NCI-H2107 treated with DMSO at 0.1 percent for 48 hours (cell line): Measurements from ENCODE around the gene CIDEC.
"Not testable (repeated sequence)": the region's sequence is repeated elsewhere in the genome, so short reads cannot be mapped to it uniquely, and the experiment has no call there.

ENCODE experiments used
- DNase-seq: peaks from one replicate; lab custom pipeline; 2025; ENCODE audit not compliant: unreplicated experiment; lab: John Stamatoyannopoulos, UW

Gene CIDEC

DNA sequence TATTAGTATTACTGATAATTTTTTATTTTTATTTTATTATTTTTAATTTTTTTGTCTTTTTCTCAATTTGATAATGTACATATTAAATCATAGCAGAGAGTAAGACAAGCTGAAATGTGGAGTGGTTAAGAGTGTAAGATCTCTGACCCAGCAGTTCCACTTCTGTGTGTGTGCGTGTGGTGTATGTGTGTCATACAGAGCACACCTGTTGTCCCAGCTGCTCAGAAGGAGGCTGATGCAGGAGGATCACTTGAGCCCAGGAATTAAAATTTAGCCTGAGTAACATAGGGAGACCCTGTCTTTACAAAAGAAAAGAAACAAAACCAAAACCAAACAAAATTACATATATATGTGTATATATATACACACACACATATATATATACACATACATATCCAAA is 1.4 kb upstream of the CIDEC start:
- no peak for DNase-seq

DNA sequence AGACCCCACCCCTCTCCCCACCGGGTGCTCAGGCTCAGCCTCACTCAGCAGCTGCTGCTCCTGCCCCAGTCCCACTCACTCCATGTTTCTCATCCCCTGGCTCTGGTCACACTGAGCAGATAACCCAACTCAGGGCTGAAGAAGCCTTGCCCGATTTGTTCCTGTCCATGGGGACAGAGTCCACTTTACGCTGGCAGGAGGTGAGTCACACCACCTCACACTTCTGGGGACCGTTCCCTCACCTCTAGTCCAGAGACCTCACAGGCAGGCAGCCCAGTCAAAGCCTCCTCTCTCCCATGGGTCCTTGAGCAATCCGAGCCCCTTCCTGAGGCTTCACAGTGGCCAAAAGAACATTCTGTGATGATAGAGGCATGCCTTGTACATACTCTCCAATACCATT is 1.4 kb downstream of the CIDEC start:
- no peak for DNase-seq

DNA sequence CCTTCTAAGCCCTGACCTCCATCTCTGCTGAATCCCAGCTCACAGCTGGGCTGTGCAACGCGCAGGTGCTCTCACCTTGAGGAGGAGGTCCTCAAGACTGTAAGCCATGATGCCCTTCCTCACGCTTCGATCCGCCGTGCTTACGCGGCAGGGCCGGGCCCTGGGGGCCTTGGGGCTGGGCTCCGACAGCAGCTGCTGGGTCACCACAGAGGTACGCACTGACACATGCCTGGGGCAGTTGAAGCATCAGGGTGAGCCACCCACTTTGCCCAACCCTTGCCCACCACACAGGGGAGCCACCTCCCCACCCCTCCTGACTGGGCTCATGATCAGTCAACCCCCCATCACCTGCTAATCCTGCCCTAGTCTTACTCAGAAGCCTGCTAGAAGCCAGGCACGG is 3.1 kb downstream of the CIDEC start:
- DNase-seq, result no peak

DNA sequence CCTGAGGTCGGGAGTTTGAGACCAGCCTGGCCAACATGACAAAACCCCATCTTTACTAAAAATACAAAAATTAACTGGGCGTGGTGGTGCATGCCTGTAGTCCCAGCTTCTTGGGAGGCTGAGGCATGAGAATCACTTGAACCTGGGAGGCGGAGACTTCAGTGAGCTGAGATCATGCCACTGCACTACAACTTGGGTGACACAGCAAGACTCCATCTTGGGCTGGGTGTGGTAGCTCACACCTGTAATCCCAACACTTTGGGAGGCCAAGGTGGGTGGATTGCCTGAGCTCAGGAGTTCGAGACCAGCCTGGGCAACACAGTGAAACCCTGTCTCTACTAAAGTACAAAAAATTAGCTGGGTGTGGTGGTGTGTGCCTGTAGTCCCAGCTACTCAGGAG is 3.8 kb downstream of the CIDEC start:
- DNase-seq, result not testable (repeated sequence)

DNA sequence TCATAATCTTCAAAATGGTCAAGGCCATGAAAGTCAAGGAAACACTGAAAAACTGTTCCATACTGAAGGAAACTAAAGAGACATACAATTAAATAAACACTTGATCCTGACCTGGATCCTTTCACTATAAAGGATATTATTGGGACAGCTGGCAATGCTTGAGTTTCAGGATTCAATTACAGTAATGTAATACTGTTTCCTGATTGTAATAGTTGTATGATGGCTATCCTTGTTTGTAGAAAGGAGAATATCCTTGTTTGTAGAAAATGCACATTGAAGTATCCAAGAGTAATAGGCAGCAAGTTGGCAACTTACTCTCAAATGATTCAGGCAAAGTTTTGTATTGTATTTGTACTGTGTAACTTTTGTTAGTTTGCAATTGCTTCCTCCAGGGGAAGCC is 4.6 kb downstream of the CIDEC start:
- peak; percentile 43 for DNase-seq

DNA sequence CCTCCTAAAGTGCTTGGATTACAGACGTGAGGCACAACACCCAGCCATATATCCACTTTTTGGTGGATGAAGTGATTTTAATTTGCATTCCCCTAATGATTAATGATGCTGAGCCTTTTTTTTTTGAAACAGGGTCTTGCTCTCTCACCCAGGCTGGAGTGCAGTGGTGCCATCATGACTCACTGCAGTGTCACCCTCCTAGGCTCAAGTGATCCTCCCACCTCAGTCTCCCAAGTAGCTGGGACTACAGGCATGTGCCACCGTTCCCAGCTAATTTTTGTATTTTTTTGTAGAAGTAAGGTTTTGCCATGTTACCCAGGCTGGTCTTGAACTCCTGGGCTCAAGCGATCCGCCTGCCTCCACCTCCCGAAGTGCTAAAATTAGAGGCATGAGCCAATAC is 8.0 kb downstream of the CIDEC start:
- not testable (repeated sequence) for DNase-seq

DNA sequence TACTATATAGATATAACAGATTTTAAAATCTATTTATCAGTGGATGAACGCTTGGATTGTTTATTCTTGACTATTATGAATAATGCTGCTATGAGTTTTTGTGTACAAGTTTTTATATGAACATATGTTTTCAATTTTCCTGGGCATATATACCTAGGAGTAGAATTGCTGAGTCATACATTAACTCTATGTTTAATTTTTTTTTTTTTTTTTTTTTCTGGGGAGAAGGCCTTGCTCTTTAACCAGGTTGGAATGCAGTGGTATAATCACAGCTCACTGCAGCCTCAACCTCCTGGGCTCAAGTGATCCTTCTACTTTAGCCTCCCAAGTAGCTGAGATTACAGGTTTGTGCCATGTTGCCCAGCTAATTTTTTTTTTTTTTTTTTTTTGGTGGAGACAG is 9.1 kb downstream of the CIDEC start:
- no peak for DNase-seq

DNA sequence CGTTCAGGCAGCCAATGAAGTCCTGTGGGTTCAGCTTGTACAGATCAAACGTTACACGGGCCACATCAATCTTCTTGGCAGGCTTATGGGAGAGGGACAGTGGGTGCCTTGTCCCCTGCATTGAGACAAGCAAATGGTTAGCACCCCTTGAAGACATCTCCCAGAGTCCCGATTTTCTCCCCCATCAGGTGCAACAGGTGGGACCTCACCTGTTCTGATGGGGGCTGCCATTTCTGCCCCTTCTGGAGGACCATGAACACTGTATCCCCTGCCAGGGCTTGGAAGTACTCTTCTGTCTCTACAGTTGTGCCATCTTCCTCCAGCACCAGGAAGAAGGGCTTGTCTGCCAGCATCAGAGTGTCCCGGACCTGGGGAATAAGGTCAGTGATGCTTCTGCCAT is 10.1 kb downstream of the CIDEC start:
- DNase-seq, result no peak

DNA sequence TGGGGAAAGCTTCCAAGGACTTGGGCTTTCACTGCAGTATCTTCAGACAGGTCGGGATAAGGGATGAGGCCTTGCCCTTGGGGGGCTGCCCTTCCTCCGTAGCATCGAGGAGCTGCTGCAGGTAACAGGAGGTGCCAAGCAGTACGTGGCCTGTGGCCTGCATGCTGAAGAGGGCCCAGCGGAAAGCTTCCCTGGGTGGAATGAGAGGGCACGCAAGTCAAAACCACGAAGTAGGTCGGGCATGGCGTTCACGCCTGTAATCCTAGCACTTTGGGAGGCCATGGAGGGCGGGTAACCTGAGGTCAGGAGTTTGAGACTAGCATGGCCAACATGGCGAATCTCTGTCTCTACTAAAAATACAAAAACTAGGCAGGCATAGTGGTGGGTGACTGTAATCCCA is 12.9 kb downstream of the CIDEC start:
- no peak for DNase-seq

DNA sequence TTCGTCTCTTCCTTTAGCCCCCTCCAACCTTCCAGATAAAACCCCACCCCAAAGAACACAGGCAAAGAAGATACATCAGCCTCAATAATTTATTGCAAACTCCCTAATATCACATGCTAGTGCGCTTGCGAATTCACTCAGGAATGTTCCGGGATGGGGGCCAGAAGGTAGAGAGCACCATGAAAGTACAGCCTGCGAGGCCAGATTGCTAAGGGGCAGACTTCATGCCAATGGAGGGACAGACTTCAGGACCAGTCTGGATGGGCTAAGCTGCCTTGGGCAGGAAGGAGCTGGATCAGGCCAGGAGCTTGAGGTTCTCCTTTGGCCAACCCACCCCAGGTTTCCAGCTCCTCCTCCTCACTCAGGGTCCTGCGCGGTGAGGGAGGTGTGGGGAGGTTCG is 13.4 kb downstream of the CIDEC start:
- DNase-seq, result no peak

DNA sequence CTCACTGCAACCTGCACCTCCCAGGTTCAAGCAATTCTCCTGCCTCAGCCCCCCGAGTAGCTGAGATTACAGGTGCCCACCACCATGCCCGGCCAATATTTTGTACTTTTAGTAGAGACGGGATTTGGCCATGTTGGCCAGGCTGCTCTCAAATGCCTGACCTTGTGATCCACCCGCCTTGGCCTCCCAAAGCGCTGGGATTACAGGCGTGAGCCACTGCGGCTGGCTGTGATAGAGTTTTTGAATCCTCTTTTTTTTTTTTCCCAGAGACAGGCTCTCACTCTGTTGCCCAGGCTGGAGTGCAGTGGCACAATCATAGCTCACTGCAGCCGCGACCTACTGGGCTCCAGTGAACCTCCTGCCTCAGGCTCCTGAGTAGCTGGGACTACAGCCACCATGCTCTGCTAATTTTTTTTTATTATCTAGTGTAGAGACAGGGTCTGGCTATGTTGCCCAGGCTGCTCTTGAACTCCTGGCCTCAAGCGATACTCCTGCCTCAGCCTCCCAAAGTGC is 14.9 kb downstream of the CIDEC start:
- DNase-seq, result not testable (repeated sequence)

DNA sequence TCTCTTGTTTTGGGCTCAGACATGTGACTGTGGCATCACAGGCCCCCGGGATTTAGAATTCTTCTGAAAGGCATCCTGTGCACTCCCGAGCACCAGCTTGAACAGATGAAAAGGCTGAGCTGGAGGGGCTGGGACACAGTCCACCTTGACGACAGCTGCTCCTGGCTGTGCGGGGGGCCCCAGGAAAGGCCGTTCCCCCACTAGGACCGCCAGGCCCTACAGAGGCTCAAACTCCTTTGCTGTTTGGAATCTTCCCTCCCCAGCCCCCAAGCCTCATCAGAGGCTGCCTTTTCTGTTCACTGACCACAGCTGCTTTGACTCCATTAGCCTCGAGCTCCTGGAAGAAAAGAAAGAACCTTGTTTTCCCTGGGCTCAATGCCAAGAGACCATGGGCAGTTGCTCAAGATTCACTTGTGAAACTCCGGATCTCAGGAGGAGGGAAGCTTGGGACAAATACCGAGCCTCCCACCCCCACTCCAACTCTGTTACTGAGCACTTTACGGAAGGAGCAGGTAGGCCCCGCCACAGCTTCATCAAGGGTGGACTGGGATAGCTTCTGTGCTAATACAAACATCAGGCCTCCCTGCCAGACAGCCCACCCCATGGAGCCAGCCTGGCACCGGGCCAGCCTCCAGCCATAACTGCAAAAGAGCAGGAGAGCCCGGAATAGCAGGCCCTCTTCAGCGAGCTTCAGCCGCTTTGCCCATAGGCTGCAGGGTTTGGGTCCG is 15.7 kb downstream of the CIDEC start:
- DNase-seq, result no peak

DNA sequence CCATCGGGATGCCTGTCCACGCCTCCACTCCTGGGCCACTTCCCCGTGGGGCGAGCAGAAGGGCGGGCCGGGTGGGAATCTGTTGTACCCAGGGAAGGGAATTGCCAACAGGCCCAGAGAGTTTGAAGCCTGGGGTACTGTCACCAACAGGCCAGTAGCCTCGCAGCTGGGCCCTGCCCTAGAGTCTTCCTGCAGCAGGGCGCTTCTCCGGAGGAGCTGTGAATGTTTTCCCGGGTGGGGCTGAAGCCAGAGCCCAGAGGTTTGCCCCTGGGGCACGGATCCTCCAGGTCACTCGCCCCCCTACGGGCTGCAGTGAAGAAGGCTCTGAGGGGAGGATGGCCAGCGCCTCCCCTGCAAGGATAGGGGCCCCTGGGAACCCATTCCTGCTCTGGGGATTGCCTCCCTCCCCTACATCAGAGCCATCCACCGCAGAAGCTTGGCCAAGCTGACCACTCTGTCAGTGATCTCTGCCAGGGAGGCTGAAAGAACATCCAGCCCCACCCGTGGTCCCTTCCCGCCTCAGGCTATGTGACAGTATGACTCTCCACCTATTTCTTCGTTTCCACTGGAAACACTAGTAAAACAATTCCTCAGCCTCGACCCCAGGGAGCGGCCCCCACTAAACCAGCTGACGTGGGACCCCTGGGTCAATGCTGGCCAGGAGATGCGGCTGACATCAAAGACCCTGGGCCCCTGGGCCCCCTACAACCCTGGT is 16.8 kb downstream of the CIDEC start:
- no peak for DNase-seq

DNA sequence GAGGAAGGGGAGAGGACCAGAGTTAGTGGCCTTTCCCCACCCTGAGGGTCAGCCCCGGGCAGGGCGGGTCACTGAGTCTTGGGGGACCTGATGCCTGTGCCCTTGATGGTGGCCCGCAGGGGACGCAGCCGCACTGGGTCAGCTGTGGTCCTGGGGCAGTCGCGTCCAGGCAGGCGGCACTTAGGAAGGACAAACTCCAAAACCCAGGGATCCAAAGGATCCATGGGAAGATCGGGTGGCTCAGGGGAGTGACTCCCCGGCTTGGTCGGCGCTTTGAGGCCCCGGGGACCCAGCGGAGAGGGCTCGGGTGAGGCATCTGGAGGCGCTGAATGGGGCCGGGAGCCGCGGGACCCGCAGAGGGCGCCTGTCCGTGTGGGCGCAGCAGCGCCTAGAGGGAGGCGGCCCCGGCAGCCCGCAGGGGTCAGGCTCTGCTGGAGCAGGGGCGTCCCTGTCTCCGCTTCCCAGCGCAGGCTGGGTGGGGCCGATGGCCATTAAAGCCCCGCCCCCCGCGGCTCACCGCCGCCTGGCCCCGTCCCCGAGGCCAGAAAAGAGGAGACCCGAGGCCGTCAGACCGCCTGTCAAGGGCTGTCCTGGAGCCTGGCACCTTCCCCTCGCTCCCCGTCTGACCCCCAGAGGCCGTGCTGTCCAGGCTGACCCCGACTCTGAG is 17.5 kb downstream of the CIDEC start:
- DNase-seq, result no peak

DNA sequence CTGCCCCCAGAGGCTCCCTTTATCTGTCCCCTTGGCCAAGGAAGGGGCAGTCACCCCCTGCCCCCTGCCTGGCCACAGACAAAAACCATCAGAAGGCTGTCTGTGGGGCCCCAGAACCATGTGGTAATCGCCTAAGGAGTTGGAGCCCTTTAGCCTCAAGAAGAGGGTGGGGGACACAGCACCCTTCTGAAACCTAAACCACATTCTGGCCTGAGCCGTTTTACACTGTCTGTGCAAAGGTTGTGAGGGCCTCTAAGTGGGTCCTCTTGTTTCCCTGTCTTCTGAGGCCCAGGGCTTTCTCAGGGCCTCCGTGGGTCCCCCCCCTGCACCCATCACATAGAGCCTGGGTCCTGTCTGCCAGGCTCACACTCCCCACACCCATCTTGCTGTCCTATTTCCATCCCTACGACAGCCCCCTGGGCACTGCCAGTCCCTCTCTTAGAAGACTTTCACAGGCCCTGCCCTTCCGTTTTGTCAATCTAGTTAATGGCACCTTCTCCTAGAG is 18.4 kb downstream of the CIDEC start:
- DNase-seq, result no peak

DNA sequence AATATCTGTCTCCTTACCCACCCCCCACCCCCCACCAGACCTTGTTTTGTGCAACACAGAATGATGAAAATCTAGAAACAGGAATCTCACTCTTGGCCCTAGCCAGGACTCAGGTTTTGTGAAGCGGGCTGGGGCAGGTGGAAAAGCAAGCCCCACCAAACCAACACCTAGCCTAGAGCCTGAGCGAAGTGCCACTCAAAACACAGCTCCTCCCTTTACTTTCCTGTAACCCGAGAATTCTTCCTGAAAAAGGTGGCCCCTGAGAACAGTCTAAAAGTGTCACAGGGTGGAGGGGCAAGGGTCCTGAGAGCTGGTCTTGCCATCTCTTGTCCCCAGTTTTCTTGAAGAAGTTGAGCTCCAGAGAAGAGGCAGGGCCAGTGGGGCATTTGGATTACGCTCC is 18.9 kb downstream of the CIDEC start:
- DNase-seq, result no peak

DNA sequence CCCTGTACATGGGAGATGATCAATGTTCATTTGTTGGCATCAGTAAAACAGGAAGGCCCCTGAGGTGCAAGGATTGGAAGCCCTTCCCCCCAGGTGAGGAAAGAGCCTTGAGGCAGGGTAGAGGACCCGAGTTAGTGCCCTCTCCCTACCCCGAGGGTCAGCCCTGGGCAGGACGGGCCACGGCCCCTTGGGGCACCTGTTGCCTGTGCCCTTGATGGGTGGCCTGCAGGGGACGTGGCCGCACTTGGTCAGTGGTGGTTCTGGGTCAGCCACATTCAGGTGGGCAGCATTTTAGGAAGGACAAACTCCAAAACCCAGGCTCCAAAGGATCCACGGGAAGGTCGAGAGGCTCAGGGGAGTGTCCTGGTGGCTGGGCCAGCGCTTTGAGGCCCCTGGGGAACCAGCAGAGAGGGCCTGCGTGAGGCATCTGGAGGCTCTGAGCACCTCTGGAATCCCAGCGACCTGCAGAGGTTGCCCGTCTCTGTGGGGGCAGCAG is 20.5 kb downstream of the CIDEC start:
- no peak for DNase-seq

DNA sequence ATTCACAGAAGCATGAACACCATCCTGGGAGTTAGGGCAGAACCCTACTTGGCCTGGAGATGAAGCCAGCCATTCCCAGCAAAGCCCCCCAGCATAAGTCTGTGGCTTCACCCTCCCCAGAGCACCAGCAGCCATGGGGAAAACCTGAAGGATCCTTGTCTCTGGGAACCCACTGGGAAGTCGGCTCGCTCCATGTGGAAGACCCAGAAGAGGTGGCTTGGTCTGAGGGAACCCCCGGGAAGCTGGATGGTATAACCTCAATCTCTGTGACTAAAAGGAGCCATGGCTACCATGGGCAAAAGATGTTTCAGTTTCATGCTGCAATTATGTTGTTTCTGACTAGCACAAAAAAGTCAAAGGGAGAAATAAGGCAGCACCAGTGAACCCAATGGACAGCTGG is 24.5 kb downstream of the CIDEC start:
- no peak for DNase-seq

DNA sequence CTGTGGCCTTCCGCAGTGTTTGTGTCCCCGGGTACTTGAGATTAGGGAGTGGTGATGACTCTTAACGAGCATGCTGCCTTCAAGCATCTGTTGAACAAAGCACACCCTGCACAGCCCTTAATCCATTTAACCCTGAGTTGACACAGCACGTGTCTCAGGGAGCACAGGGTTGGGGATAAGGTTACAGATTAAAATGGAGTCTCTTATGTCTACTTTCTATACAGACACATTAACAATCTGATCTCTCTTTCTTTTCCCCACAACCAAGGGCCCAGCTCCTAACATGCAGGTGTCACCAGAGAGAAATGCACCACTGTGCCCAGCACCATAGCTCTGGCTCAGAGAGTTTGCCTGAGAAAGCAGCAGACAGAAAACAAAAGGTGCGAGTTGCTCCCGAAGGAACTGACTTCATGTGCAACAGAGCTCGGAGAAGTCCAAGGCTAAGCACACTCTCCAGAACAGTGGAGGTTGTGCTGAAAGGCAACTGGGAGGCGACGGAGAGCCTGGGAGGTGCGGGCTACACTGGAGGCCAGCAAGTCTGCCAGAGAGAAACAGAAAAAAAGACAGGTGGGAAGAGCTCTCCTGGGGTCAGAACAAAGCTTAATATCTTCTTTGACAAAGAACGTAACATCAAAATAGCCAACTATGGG is 25.6 kb downstream of the CIDEC start:
- DNase-seq, result not testable (repeated sequence)

DNA sequence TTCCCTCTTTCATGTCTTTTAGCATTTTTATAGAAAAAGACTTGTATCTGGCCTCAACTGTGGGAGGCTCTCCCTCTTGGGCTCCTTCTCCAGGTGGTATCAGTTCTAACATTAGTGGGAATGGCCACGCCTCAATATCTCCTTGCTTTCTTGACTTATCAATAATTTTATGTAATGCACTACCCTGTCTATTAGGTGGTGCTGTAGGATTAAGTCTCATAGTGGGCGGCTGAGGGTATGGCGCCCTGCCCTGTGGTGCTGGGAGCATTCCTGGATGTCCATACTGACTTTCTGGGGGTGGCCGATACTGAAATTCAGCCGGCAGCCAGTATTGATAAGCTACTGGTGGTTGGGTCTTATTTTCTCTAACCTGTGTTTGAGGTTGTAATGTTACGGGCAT is 27.5 kb downstream of the CIDEC start:
- no peak for DNase-seq

DNA sequence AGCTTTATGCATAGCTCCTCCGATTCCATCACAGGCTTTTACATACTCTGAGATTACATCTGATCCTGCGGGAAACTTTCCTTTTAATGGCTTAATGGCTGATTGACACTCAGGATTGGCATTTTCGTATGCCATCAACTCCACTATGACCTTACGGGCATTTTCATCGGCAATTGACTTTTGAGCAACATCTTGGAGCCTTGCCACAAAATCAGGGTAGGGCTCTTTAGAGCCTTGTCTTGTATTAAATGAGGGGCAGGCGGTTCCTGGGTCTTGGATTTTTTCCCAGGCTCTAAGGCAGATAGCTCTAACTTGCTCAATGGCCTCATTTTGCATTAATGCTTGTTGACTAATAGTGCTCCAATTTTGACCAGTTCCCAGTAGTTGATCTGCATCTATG is 28.1 kb downstream of the CIDEC start:
- DNase-seq, result not testable (repeated sequence)
